Breast epithelium (tissue), 3 donors: ENCODE data around the gene CEP164.

Source experiments
- CTCF ChIP-seq, 3 donors: fragments of 450-650 bp; IDR thresholded peaks; one replicate each; pipeline ENCODE4 v1.5.1; 2016 to 2017; ENCODE audit warnings: antibody characterized with exemption in 3 of 3, mild to moderate bottlenecking in 3 of 3, moderate library complexity in 3 of 3
- POLR2AphosphoS5 ChIP-seq, 3 donors: sonication (generic); formaldehyde crosslinking; IDR thresholded peaks; one replicate each; pipeline ENCODE4 v1.6.1; 2017; ENCODE audit warnings: antibody characterized with exemption in 3 of 3

- TF ChIP-seq POLR2AphosphoS5 (IDR thresholded peaks at IDR 0.05) (no peak), CTCF (IDR thresholded peaks at IDR 0.05) (no peak)
Observed at GRCh38 chr11:117334896-117335295, 7.2 kb downstream of the CEP164 start.
